GM12878 (cell line): ENCODE results near the gene DUS1L. TPM values are rescaled to one million over a fixed set of nuclear protein-coding genes. Genes with fewer than 3 reads are reported as not detected.

Experiments used
- ATAC-seq: fragments of 200-7000 bp; cut with Tn5 transposase; 3 replicates; pipeline ENCODE4 v1.9.1; 2020; ENCODE audit warnings: mild to moderate bottlenecking, moderate library complexity
- BruUV-seq: library from RNA; stranded (reverse); fragments of 400-500 nt; replicated peaks from 2 replicates; lab custom pipeline; 2021; lab: Mats Ljungman, UMichigan
- CTCF ChIA-PET: fragments of 300-600 bp; sonication (Branson Sonifier 250); formaldehyde crosslinking; extraction: SDS; loops from one replicate; lab custom pipeline; 2021; ENCODE audit warnings: inconsistent platforms; lab: Yijun Ruan, JAX
- POLR2A ChIA-PET: fragments of 350-600 bp; formaldehyde crosslinking; extraction: SDS; loops from one replicate; lab custom pipeline; 2021; ENCODE audit warnings: inconsistent platforms; lab: Charles Lee
- RAD21 ChIA-PET: fragments of 300-600 bp; sonication (Branson Sonifier 250); formaldehyde crosslinking; loops from one replicate; lab custom pipeline; 2023; ENCODE audit warnings: antibody characterized with exemption; ENCODE audit not compliant: unreplicated experiment; lab: Charles Lee
- SMC1A ChIA-PET: fragments of 300-600 bp; sonication (Branson Sonifier 250); formaldehyde crosslinking; loops from one replicate; lab custom pipeline; 2023; ENCODE audit not compliant: unreplicated experiment, uncharacterized antibody; lab: Charles Lee
- DNase-seq: peaks from one replicate; pipeline ENCODE4 v3.0.0-alpha.2; 2011; ENCODE audit warnings: low read depth, low spot score
- FAIRE-seq: peaks from 3 replicates; lab custom pipeline; 2011; peaks lifted over from hg19 to GRCh38; lab: Jason Lieb, UNC
- H2AFZ ChIP-seq: 2 replicates; pipeline ENCODE4 v1.6.0; 2011; ENCODE audit warnings: low read depth, low read length, control low read depth; ENCODE audit not compliant: control insufficient read depth
- H3K27ac ChIP-seq: 2 replicates; pipeline ENCODE4 v1.5.1; 2011; ENCODE audit warnings: control low read depth; ENCODE audit not compliant: control insufficient read depth, insufficient read depth
- H3K27me3 ChIP-seq, 2 experiments: replicated peaks in 1 of 2; 2 replicates each; pipeline versions ENCODE4 v1.6.0 to v1.6.1; 2011; ENCODE audit warnings: low read length in 1 of 2; ENCODE audit not compliant: control insufficient read depth in 2 of 2, insufficient read depth in 2 of 2
- H3K36me3 ChIP-seq, 2 experiments: 2 replicates each; pipeline ENCODE4 v1.5.1; 2011; ENCODE audit warnings: low read length in 1 of 2; ENCODE audit not compliant: control insufficient read depth in 2 of 2, insufficient read depth in 2 of 2
- H3K4me1 ChIP-seq: 2 replicates; pipeline ENCODE4 v1.6.1; 2011; ENCODE audit warnings: mild to moderate bottlenecking, low read length, moderate library complexity, mixed read lengths; ENCODE audit not compliant: control insufficient read depth, insufficient read depth
- H3K4me2 ChIP-seq: 2 replicates; pipeline ENCODE4 v1.6.0; 2011; ENCODE audit warnings: control low read depth; ENCODE audit not compliant: control insufficient read depth, insufficient read depth
- H3K4me3 ChIP-seq: fragments of 200-600 bp; sonication (generic); 2 replicates; pipeline ENCODE4 v1.5.1; 2016
- H3K79me2 ChIP-seq: 2 replicates; pipeline ENCODE4 v1.6.0; 2011; ENCODE audit warnings: low read length; ENCODE audit not compliant: control insufficient read depth, insufficient read depth
- H3K9ac ChIP-seq: 2 replicates; pipeline ENCODE4 v1.8.0; 2011; ENCODE audit warnings: low read length, control low read depth, mixed read lengths; ENCODE audit not compliant: control insufficient read depth, insufficient read depth
- H3K9me3 ChIP-seq: replicated peaks from 3 replicates; pipeline ENCODE4 v1.5.1; 2011; ENCODE audit warnings: mild to moderate bottlenecking, low read length; ENCODE audit not compliant: control insufficient read depth, insufficient read depth
- H4K20me1 ChIP-seq: 2 replicates; pipeline ENCODE4 v1.6.0; 2011; ENCODE audit not compliant: control insufficient read depth, insufficient read depth
- ASH2L ChIP-seq: fragments of 300-600, 200-600 bp; sonication (generic); IDR thresholded peaks from 2 replicates; pipeline ENCODE4 v1.6.1; 2017; ENCODE audit warnings: low read depth, mild to moderate bottlenecking, borderline replicate concordance
- CBX3 ChIP-seq: fragments of 200-600 bp; sonication (generic); IDR thresholded peaks from 2 replicates; pipeline ENCODE4 v1.6.1; 2016; ENCODE audit warnings: low read depth, borderline replicate concordance
- HDGF ChIP-seq: fragments of 450-650 bp; IDR thresholded peaks from 2 replicates; pipeline ENCODE4 v1.6.1; 2016; ENCODE audit warnings: antibody characterized with exemption
- JUNB ChIP-seq: IDR thresholded peaks from 2 replicates; pipeline ENCODE4 v1.6.1; 2016; ENCODE audit warnings: antibody characterized with exemption, mild to moderate bottlenecking
- JUND ChIP-seq: IDR thresholded peaks from 2 replicates; pipeline ENCODE4 v1.6.1; 2012; ENCODE audit warnings: low read depth, mild to moderate bottlenecking, low read length, improper control_type of control experiment, moderate library complexity
- LARP7 ChIP-seq: fragments of 450-650 bp; IDR thresholded peaks from 2 replicates; pipeline ENCODE4 v1.6.1; 2017; ENCODE audit warnings: mild to moderate bottlenecking
- MTA2 ChIP-seq: fragments of 450-650 bp; IDR thresholded peaks from 2 replicates; pipeline ENCODE4 v1.6.1; 2016; ENCODE audit warnings: low read depth, mild to moderate bottlenecking, moderate library complexity
- PAX8 ChIP-seq: fragments of 450-650 bp; IDR thresholded peaks from 2 replicates; pipeline ENCODE4 v1.6.1; 2017; ENCODE audit warnings: mild to moderate bottlenecking, moderate library complexity
- POLR2AphosphoS2 ChIP-seq: IDR thresholded peaks from 2 replicates; pipeline ENCODE4 v1.6.1; 2011; ENCODE audit warnings: low read depth, mild to moderate bottlenecking, low read length, improper control_type of control experiment, moderate library complexity
- RUNX3 ChIP-seq: IDR thresholded peaks from 2 replicates; pipeline ENCODE4 v1.6.1; 2012; ENCODE audit warnings: low read length, inconsistent platforms
- SIX5 ChIP-seq: IDR thresholded peaks from 2 replicates; pipeline ENCODE4 v1.6.1; 2011; ENCODE audit warnings: mild to moderate bottlenecking, low read depth, low read length, moderate library complexity; ENCODE audit not compliant: severe bottlenecking
- SKIL ChIP-seq: fragments of 450-650 bp; IDR thresholded peaks from 2 replicates; pipeline ENCODE4 v1.6.1; 2017; ENCODE audit warnings: mild to moderate bottlenecking, low read depth, inconsistent platforms; ENCODE audit not compliant: poor library complexity, severe bottlenecking
- SMARCA5 ChIP-seq: fragments of 450-650 bp; IDR thresholded peaks from 2 replicates; pipeline ENCODE4 v1.6.1; 2017; ENCODE audit warnings: mild to moderate bottlenecking
- ZNF207 ChIP-seq: fragments of 450-650 bp; IDR thresholded peaks from 2 replicates; pipeline ENCODE4 v1.6.1; 2014; ENCODE audit warnings: antibody characterized with exemption, mild to moderate bottlenecking, borderline replicate concordance
- WGBS: methylation state at CpG from one replicate; pipeline ENCODE4 v1.1.6; 2016; ENCODE audit warnings: low lambda C conversion rate; ENCODE audit not compliant: insufficient replicate concordance, insufficient coverage; ENCODE audit errors: missing lambda C conversion rate; 5-methylcytosine and 5-hydroxymethylcytosine counted together
- in situ Hi-C: fragments of 300-500 bp; cut with MboI; formaldehyde crosslinking; loops from 9 replicates; pipeline ENCODE4 v1.14.3; 2018; ENCODE audit warnings: mixed read lengths
- intact Hi-C: fragments of 100-400 bp; cut with micrococcal nuclease; formaldehyde crosslinking; loops from one replicate; pipeline ENCODE4 v1.14.2; 2022; ENCODE audit not compliant: unreplicated experiment
- polyA plus RNA-seq, 11 experiments: library from polyadenylated mRNA; depleted of rRNA in 4 of 11; unstranded in 6 of 11; stranded (reverse) in 5 of 11; fragments of >200 nt; fragmentation: Nextera tagmentation in 4 of 11; fragmentation: Illumina TruSeq in 1 of 11; extraction: Ambion mirVana in 4 of 11; extraction: Trizol in 1 of 11; gene quantifications; 1 replicate in 1 of 11; 2 replicates in 10 of 11; pipeline versions ENCODE4 v1.2.1 to v1.2.3, GENCODE V29; 2011 to 2016; ENCODE audit warnings: inconsistent platforms in 2 of 11, missing spikeins in 2 of 11, low read depth in 1 of 11
- total RNA-seq, 4 experiments: library from RNA; depleted of rRNA in 3 of 4; stranded (reverse); fragments of >200 nt in 3 of 4; fragmentation: Illumina TruSeq in 1 of 4; extraction: Trizol in 1 of 4; gene quantifications; 2 replicates each; pipeline versions ENCODE4 v1.2.1 to v1.2.3, GENCODE V29; 2013 to 2021
- TF ChIP-seq, protein P1 (sequence below): fragments of 450-650 bp; IDR thresholded peaks from 2 replicates; pipeline ENCODE4 v1.6.1; 2017; ENCODE audit warnings: mild to moderate bottlenecking, moderate library complexity
- TF ChIP-seq, protein P2 (sequence below): fragments of 450-650 bp; IDR thresholded peaks from 2 replicates; pipeline ENCODE4 v1.6.1; 2014; ENCODE audit warnings: mild to moderate bottlenecking

The DUS1L gene
- total and polyA plus RNA-seq, 10 of the 15 experiments (the other 5 are each of a cell fraction or from before 2014, with no cell fraction given), result 6.1 to 157 (median 44.5) TPM

DNA sequence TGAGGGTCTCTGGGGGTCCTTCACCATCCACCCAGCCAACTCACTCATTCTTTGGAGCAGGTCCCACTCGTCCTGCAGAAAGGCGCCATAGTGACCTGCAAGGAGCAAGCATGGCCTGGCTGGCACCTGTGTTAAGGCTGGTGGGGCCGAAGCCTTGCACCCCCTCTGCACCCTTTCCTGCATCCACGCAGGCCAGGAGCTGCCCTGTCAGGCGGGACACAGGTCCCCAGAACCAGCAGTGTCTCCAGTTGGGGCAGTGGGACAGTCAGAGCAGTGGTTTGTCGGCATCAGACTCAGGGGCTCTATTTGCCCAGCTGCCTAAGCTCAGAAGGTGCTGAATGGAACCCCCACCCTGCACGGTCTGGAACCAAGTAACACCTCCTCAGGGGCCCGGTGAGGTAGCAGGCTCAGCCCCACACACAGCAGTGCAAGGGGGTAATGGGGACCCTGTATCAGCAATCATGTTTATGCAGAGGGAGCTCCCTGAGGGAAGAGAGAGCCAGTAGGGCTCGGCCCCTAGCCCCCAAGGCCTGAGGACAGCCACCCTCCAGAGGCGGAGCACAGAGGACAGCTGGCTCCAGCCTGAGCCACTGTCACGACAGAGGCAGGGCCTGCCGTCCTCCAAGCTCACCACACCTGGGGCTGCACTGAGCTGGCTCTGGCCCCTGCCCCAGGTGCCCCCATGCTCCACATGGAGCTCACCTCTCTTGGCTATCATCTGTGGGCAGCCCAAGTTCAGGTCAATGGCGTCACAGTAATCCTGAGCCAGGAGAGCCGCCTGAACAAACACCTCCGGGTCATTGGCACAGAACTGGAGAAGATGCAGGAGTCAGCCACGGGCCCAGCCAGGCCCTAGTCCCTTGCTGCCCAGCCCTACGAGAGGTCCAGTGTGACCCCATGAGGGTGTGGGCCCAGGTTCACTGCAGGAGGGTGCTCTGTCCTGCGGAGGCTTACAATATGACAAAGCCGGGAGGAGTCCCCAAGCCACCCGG lies 1.9 kb downstream of the DUS1L start:
- Histone ChIP-seq H3K27me3 (no peaks in the 10 kb centered on the region), H4K20me1 (no peaks in the 10 kb centered on the region), H3K27ac (no peak overlapping the region), H3K4me2 (peak overlapping the region; percentile 82; the same call in 1 of the 2 replicates), H3K4me1 (peaks cover 8% of the 10 kb centered on the region), H3K9ac (no peak overlapping the region), H2AFZ (no peak overlapping the region), H3K79me2 (peaks cover 20% of the 10 kb centered on the region), H3K36me3 (peaks cover 3 to 19% of the 10 kb centered on the region in 2 experiments; a peak in 3 of 4 replicates), H3K4me3 (peak overlapping the region; percentile 90; the same call in 1 of the 2 replicates), H3K9me3 (no peaks in the 10 kb centered on the region)
- intact Hi-C loops, result no loop called here
- RAD21 ChIA-PET, result no interaction called here
- CTCF ChIA-PET, result interaction anchor here (1.0 kb wide), 1 partner anchor 102 kb away, joined by 3 read pairs; no protein-coding TSS in a partner anchor
- no peak for ATAC-seq
- no peak for FAIRE-seq
- in situ Hi-C loops, result no loop called here
- SMC1A ChIA-PET, result interaction anchor here (0.8 kb wide), 1 partner anchor 26 kb away, joined by 3 read pairs; the partner anchor contains the start of gene DCXR
- DNase-seq, result no peak
- POLR2A ChIA-PET, result no interaction called here
- no TSS peak for BruUV-seq
- TF ChIP-seq SMARCA5 (no peak), MTA2 (no peak), SKIL (no peak), SIX5 (no peak), PAX8 (no peak), JUNB (no peak), JUND (no peak), CBX3 (no peak), ASH2L (no peak), LARP7 (no peak), RUNX3 (no peak), ZNF207 (no peak), HDGF (no peak), POLR2AphosphoS2 (no peak)
- TF ChIP-seq, protein P1, sequence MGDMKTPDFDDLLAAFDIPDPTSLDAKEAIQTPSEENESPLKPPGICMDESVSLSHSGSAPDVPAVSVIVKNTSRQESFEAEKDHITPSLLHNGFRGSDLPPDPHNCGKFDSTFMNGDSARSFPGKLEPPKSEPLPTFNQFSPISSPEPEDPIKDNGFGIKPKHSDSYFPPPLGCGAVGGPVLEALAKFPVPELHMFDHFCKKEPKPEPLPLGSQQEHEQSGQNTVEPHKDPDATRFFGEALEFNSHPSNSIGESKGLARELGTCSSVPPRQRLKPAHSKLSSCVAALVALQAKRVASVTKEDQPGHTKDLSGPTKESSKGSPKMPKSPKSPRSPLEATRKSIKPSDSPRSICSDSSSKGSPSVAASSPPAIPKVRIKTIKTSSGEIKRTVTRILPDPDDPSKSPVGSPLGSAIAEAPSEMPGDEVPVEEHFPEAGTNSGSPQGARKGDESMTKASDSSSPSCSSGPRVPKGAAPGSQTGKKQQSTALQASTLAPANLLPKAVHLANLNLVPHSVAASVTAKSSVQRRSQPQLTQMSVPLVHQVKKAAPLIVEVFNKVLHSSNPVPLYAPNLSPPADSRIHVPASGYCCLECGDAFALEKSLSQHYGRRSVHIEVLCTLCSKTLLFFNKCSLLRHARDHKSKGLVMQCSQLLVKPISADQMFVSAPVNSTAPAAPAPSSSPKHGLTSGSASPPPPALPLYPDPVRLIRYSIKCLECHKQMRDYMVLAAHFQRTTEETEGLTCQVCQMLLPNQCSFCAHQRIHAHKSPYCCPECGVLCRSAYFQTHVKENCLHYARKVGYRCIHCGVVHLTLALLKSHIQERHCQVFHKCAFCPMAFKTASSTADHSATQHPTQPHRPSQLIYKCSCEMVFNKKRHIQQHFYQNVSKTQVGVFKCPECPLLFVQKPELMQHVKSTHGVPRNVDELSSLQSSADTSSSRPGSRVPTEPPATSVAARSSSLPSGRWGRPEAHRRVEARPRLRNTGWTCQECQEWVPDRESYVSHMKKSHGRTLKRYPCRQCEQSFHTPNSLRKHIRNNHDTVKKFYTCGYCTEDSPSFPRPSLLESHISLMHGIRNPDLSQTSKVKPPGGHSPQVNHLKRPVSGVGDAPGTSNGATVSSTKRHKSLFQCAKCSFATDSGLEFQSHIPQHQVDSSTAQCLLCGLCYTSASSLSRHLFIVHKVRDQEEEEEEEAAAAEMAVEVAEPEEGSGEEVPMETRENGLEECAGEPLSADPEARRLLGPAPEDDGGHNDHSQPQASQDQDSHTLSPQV, result no peak
- TF ChIP-seq, protein P2, sequence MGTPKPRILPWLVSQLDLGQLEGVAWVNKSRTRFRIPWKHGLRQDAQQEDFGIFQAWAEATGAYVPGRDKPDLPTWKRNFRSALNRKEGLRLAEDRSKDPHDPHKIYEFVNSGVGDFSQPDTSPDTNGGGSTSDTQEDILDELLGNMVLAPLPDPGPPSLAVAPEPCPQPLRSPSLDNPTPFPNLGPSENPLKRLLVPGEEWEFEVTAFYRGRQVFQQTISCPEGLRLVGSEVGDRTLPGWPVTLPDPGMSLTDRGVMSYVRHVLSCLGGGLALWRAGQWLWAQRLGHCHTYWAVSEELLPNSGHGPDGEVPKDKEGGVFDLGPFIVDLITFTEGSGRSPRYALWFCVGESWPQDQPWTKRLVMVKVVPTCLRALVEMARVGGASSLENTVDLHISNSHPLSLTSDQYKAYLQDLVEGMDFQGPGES, result no peak
- 75% methylated on average over 20 of the region's 20 CpGs for WGBS
